T-helper 1 cell treated with Interleukin-12 subunit alpha and Interleukin-12 subunit beta and Interleukin-4 antibody, amounts not matched to agents 30 μg/mL and 1 μg/mL, for 36 hours (primary cell): ENCODE measurements around the gene PRKAG2.
"Not testable (repeated sequence)": the region's sequence is repeated elsewhere in the genome, so short reads cannot be mapped to it uniquely, and the experiment has no call there.

ENCODE experiments used
- H3K27ac Mint-ChIP-seq: one replicate; pipeline ENCODE4 v1.8.0; 2021; ENCODE audit warnings: mild to moderate bottlenecking, mixed read lengths
- H3K27me3 Mint-ChIP-seq: one replicate; pipeline ENCODE4 v1.8.0; 2021; ENCODE audit warnings: low read depth, mixed read lengths
- H3K36me3 Mint-ChIP-seq: one replicate; pipeline ENCODE4 v1.8.0; 2021; ENCODE audit warnings: low read depth, mixed read lengths
- H3K4me1 Mint-ChIP-seq: one replicate; pipeline ENCODE4 v1.8.0; 2021; ENCODE audit warnings: low read depth, mixed read lengths
- H3K4me3 Mint-ChIP-seq: one replicate; pipeline ENCODE4 v1.8.0; 2021; ENCODE audit warnings: mild to moderate bottlenecking, moderate library complexity, mixed read lengths
- H3K9me3 Mint-ChIP-seq: one replicate; pipeline ENCODE4 v1.8.0; 2021; ENCODE audit warnings: mixed read lengths

The PRKAG2 gene

GRCh38 chr7:151849008-151849878 lies 27.7 kb downstream of the PRKAG2 start:
- H3K4me3 Mint-ChIP-seq: no peak overlapping the region
- no peaks in the 10 kb centered on the region for H3K36me3 Mint-ChIP-seq
- H3K27me3 Mint-ChIP-seq: no peaks in the 10 kb centered on the region
- no peaks in the 10 kb centered on the region for H3K9me3 Mint-ChIP-seq
- H3K4me1 Mint-ChIP-seq: peaks cover 11% of the 10 kb centered on the region
- H3K27ac Mint-ChIP-seq: no peak overlapping the region

- no peaks in the 10 kb centered on the region for H3K27me3 Mint-ChIP-seq
- H3K36me3 Mint-ChIP-seq: no peaks in the 10 kb centered on the region
- no peak overlapping the region for H3K4me3 Mint-ChIP-seq
- H3K9me3 Mint-ChIP-seq: no peaks in the 10 kb centered on the region
- no peak overlapping the region for H3K27ac Mint-ChIP-seq
- peaks cover 11% of the 10 kb centered on the region for H3K4me1 Mint-ChIP-seq
These were observed 29.2 kb downstream of the PRKAG2 start for GRCh38 chr7:151847681-151848081.

GRCh38 chr7:151847136-151847535 lies 29.8 kb downstream of the PRKAG2 start:
- no peaks in the 10 kb centered on the region for H3K27me3 Mint-ChIP-seq
- H3K4me1 Mint-ChIP-seq: peaks cover 11% of the 10 kb centered on the region
- no peak overlapping the region for H3K4me3 Mint-ChIP-seq
- no peaks in the 10 kb centered on the region for H3K36me3 Mint-ChIP-seq
- H3K27ac Mint-ChIP-seq: no peak overlapping the region
- no peaks in the 10 kb centered on the region for H3K9me3 Mint-ChIP-seq

- no peaks in the 10 kb centered on the region for H3K9me3 Mint-ChIP-seq
- no peaks in the 10 kb centered on the region for H3K36me3 Mint-ChIP-seq
- no peaks in the 10 kb centered on the region for H3K27me3 Mint-ChIP-seq
- H3K27ac Mint-ChIP-seq: no peak overlapping the region
- no peak overlapping the region for H3K4me3 Mint-ChIP-seq
- H3K4me1 Mint-ChIP-seq: peaks cover under 1% of the 10 kb centered on the region
These were observed 31.3 kb downstream of the PRKAG2 start for GRCh38 chr7:151845412-151846205.

- peaks cover under 1% of the 10 kb centered on the region for H3K4me1 Mint-ChIP-seq
- no peak overlapping the region for H3K27ac Mint-ChIP-seq
- H3K36me3 Mint-ChIP-seq: no peaks in the 10 kb centered on the region
- H3K4me3 Mint-ChIP-seq: no peak overlapping the region
- H3K27me3 Mint-ChIP-seq: no peaks in the 10 kb centered on the region
- H3K9me3 Mint-ChIP-seq: no peaks in the 10 kb centered on the region
These were observed 32.1 kb downstream of the PRKAG2 start for GRCh38 chr7:151844825-151845200.

GRCh38 chr7:151844071-151844824 lies 32.7 kb downstream of the PRKAG2 start:
- Mint-ChIP-seq H3K27ac (no peak overlapping the region), H3K4me3 (no peak overlapping the region), H3K4me1 (peaks cover 6% of the 10 kb centered on the region), H3K27me3 (no peaks in the 10 kb centered on the region), H3K36me3 (no peaks in the 10 kb centered on the region), H3K9me3 (no peaks in the 10 kb centered on the region)

GRCh38 chr7:151843181-151843580 lies 33.7 kb downstream of the PRKAG2 start:
- no peaks in the 10 kb centered on the region for H3K27me3 Mint-ChIP-seq
- H3K4me3 Mint-ChIP-seq: no peak overlapping the region
- no peak overlapping the region for H3K27ac Mint-ChIP-seq
- H3K36me3 Mint-ChIP-seq: no peaks in the 10 kb centered on the region
- no peaks in the 10 kb centered on the region for H3K9me3 Mint-ChIP-seq
- H3K4me1 Mint-ChIP-seq: peaks cover 10% of the 10 kb centered on the region

- not testable (repeated sequence) for H3K27me3 Mint-ChIP-seq, H3K4me3 Mint-ChIP-seq, H3K4me1 Mint-ChIP-seq, H3K27ac Mint-ChIP-seq, H3K36me3 Mint-ChIP-seq, H3K9me3 Mint-ChIP-seq
These were observed 35.4 kb downstream of the PRKAG2 start for GRCh38 chr7:151841395-151842051.

GRCh38 chr7:151840088-151840910 lies 36.6 kb downstream of the PRKAG2 start:
- Mint-ChIP-seq H3K36me3 (no peaks in the 10 kb centered on the region), H3K27me3 (no peaks in the 10 kb centered on the region), H3K4me3 (no peak overlapping the region), H3K4me1 (peaks cover 10% of the 10 kb centered on the region), H3K27ac (no peak overlapping the region), H3K9me3 (no peaks in the 10 kb centered on the region)

GRCh38 chr7:151839451-151839921 lies 37.4 kb downstream of the PRKAG2 start:
- peak overlapping the region; percentile 27 for H3K27ac Mint-ChIP-seq
- H3K4me1 Mint-ChIP-seq: peaks cover 10% of the 10 kb centered on the region
- no peaks in the 10 kb centered on the region for H3K9me3 Mint-ChIP-seq
- H3K36me3 Mint-ChIP-seq: no peaks in the 10 kb centered on the region
- peak overlapping the region; percentile 38 for H3K4me3 Mint-ChIP-seq
- no peaks in the 10 kb centered on the region for H3K27me3 Mint-ChIP-seq

GRCh38 chr7:151838861-151839381 lies 38.0 kb downstream of the PRKAG2 start:
- Mint-ChIP-seq H3K4me1 (peaks cover 15% of the 10 kb centered on the region), H3K9me3 (no peaks in the 10 kb centered on the region), H3K4me3 (peak overlapping the region; percentile 38), H3K27me3 (no peaks in the 10 kb centered on the region), H3K27ac (peak overlapping the region; percentile 12), H3K36me3 (no peaks in the 10 kb centered on the region)

GRCh38 chr7:151838072-151838471 lies 38.8 kb downstream of the PRKAG2 start:
- Mint-ChIP-seq H3K4me3 (no peak overlapping the region), H3K27me3 (no peaks in the 10 kb centered on the region), H3K4me1 (peaks cover 15% of the 10 kb centered on the region)

GRCh38 chr7:151837285-151838042 lies 39.5 kb downstream of the PRKAG2 start:
- Mint-ChIP-seq H3K27ac (no peak overlapping the region), H3K4me3 (no peak overlapping the region), H3K27me3 (no peaks in the 10 kb centered on the region), H3K36me3 (no peaks in the 10 kb centered on the region), H3K4me1 (peaks cover 15% of the 10 kb centered on the region), H3K9me3 (no peaks in the 10 kb centered on the region)

More at GRCh38 chr7:151838072-151838471, 38.8 kb downstream of the PRKAG2 start:
- no peak overlapping the region for H3K27ac Mint-ChIP-seq
- H3K9me3 Mint-ChIP-seq: no peaks in the 10 kb centered on the region
- no peaks in the 10 kb centered on the region for H3K36me3 Mint-ChIP-seq
